GM23338 (cell line): Measurements from ENCODE around the gene PTPN7. TPM values are rescaled to one million over a fixed set of nuclear protein-coding genes. Genes with fewer than 3 reads are reported as not detected.
A peak's percentile ranks its signal among the peaks of the same experiment; 100 is the strongest.

Experiments
- ATAC-seq: fragments of 200-7000 bp; cut with Tn5 transposase; 3 replicates; pipeline ENCODE4 v1.9.1; 2020
- DNase-seq: peaks from one replicate; pipeline ENCODE4 v3.0.0-alpha.2; 2015; ENCODE audit warnings: low spot score
- H2AFZ ChIP-seq: fragments of 200-600 bp; sonication (generic); 2 replicates; pipeline ENCODE4 v1.8.0; 2016; ENCODE audit warnings: antibody characterized with exemption, mild to moderate bottlenecking, moderate library complexity
- H3F3A ChIP-seq: fragments of 200-600 bp; sonication (generic); replicated peaks from 2 replicates; pipeline ENCODE4 v1.8.0; 2017; ENCODE audit warnings: antibody characterized with exemption, mixed run types, low read depth
- H3K27ac ChIP-seq: fragments of 200-600 bp; sonication (generic); 2 replicates; pipeline ENCODE4 v1.6.1; 2016; ENCODE audit warnings: low read depth
- H3K27me3 ChIP-seq: fragments of 200-600 bp; sonication (generic); 2 replicates; pipeline ENCODE4 v1.8.0; 2016; ENCODE audit warnings: mild to moderate bottlenecking, mixed run types, moderate library complexity; ENCODE audit not compliant: insufficient read depth
- H3K36me3 ChIP-seq: fragments of 200-600 bp; sonication (generic); 2 replicates; pipeline ENCODE4 v1.8.0; 2016; ENCODE audit warnings: mild to moderate bottlenecking; ENCODE audit not compliant: insufficient read depth
- H3K4me1 ChIP-seq: fragments of 200-600 bp; sonication (generic); 2 replicates; pipeline ENCODE4 v1.8.0; 2016; ENCODE audit warnings: mild to moderate bottlenecking, moderate library complexity; ENCODE audit not compliant: insufficient read depth
- H3K4me2 ChIP-seq: fragments of 200-600 bp; sonication (generic); 2 replicates; pipeline ENCODE4 v1.7.1; 2017; ENCODE audit warnings: mixed run types
- H3K4me3 ChIP-seq: fragments of 200-600 bp; sonication (generic); 2 replicates; pipeline ENCODE4 v1.6.1; 2016; ENCODE audit warnings: mixed run types
- H3K79me2 ChIP-seq: fragments of 200-600 bp; sonication (generic); replicated peaks from 2 replicates; pipeline ENCODE4 v1.8.0; 2017; ENCODE audit warnings: mild to moderate bottlenecking; ENCODE audit not compliant: insufficient read depth
- H3K9me2 ChIP-seq: fragments of 200-600 bp; sonication (generic); 2 replicates; pipeline ENCODE4 v1.8.0; 2017; ENCODE audit not compliant: insufficient read depth
- H4K20me1 ChIP-seq: fragments of 200-600 bp; sonication (generic); replicated peaks from 2 replicates; pipeline ENCODE4 v1.8.0; 2017; ENCODE audit warnings: mild to moderate bottlenecking; ENCODE audit not compliant: insufficient read depth
- H3K27ac Mint-ChIP-seq: 2 replicates; pipeline ENCODE4 v1.8.0; 2020; ENCODE audit warnings: inconsistent platforms, mild to moderate bottlenecking, moderate library complexity, mixed read lengths
- H3K27me3 Mint-ChIP-seq: 3 replicates; pipeline ENCODE4 v1.8.0; 2022; ENCODE audit warnings: low read depth, mild to moderate bottlenecking, moderate library complexity, mixed read lengths, inconsistent platforms; ENCODE audit not compliant: insufficient read depth, poor library complexity
- H3K36me3 Mint-ChIP-seq: 3 replicates; pipeline ENCODE4 v1.8.0; 2021; ENCODE audit warnings: low read depth, mild to moderate bottlenecking, inconsistent platforms, moderate library complexity, mixed read lengths
- H3K4me1 Mint-ChIP-seq: 3 replicates; pipeline ENCODE4 v1.8.0; 2020; ENCODE audit warnings: mild to moderate bottlenecking, inconsistent platforms, mixed read lengths
- H3K4me3 Mint-ChIP-seq: 3 replicates; pipeline ENCODE4 v1.8.0; 2021; ENCODE audit warnings: moderate library complexity, mild to moderate bottlenecking, inconsistent platforms, mixed read lengths
- H3K9me3 Mint-ChIP-seq: 3 replicates; pipeline ENCODE4 v1.8.0; 2020; ENCODE audit warnings: moderate library complexity, mild to moderate bottlenecking, inconsistent platforms, mixed read lengths
- CREB1 ChIP-seq: fragments of 250-450 bp; sonication (Bioruptor Pico); IDR thresholded peaks from 2 replicates; pipeline ENCODE4 v1.5.0; 2020; ENCODE audit warnings: low read depth, mild to moderate bottlenecking, moderate library complexity
- EZH2 ChIP-seq: fragments of 200-600 bp; sonication (generic); IDR thresholded peaks from one replicate; pipeline ENCODE4 v1.8.0; 2017; ENCODE audit warnings: antibody characterized with exemption, mild to moderate bottlenecking, low read depth; ENCODE audit not compliant: unreplicated experiment
- EZH2phosphoT487 ChIP-seq: fragments of 200-600 bp; sonication (generic); IDR thresholded peaks from one replicate; pipeline ENCODE4 v1.8.1; 2018; ENCODE audit warnings: antibody characterized with exemption; ENCODE audit not compliant: unreplicated experiment
- NANOG ChIP-seq: IDR thresholded peaks from 2 replicates; pipeline ENCODE4 v1.6.1; 2016; ENCODE audit warnings: antibody characterized with exemption, borderline replicate concordance
- POLR2AphosphoS5 ChIP-seq: IDR thresholded peaks from 2 replicates; pipeline ENCODE4 v1.6.1; 2016; ENCODE audit warnings: antibody characterized with exemption, low read depth
- STAT1 ChIP-seq: IDR thresholded peaks from one replicate; pipeline ENCODE4 v1.6.1; 2016; ENCODE audit warnings: antibody characterized with exemption; ENCODE audit not compliant: unreplicated experiment
- ZNF114 ChIP-seq: fragments of 250-450 bp; sonication (Bioruptor Pico); IDR thresholded peaks from 2 replicates; pipeline ENCODE4 v1.5.0; 2020; ENCODE audit warnings: mild to moderate bottlenecking, moderate library complexity
- ZNF331 ChIP-seq: fragments of 250-450 bp; sonication (Bioruptor Pico); IDR thresholded peaks from 2 replicates; pipeline ENCODE4 v1.5.0; 2020; ENCODE audit warnings: low read depth, mild to moderate bottlenecking, moderate library complexity
- polyA plus RNA-seq: library from polyadenylated mRNA; unstranded; fragments of >200 nt; fragmentation: Nextera tagmentation; extraction: Ambion mirVana; gene quantifications from 2 replicates; pipeline ENCODE4 v1.2.1, GENCODE V29; 2016
- total RNA-seq: library from RNA; depleted of rRNA; stranded (reverse); fragments of >200 nt; shearing (Covaris generic); gene quantifications from 2 replicates; pipeline ENCODE4 v1.2.3, GENCODE V29; 2014
- TF ChIP-seq, protein P1 (sequence below): IDR thresholded peaks from one replicate; pipeline ENCODE4 v1.6.1; 2018; ENCODE audit warnings: antibody characterized with exemption; ENCODE audit not compliant: unreplicated experiment

PTPN7 gene
- total and polyA plus RNA-seq, 2 experiments from 2014 or later = not detected

DNA sequence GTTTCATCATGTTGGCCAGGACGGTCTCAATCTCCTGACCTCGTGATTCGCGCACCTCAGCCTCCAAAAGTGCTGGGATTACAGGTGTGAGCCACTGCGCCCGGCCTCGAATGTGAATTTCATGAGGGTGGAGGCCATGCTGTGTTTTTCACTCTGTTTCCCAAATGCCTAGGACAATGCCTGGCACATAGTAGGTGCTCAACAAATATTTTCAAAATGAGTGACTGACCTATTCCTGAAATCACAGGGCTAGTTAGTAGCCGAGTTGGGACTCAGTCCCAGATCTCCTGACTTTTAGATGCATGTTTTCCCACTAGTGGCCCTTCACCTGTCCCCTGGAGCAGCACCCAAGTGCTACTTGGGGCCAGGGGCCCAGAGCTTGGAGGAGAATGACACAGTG, 44.1 kb downstream of the PTPN7 start:
- ATAC-seq = no peak
- Histone ChIP-seq H3K36me3 (no peaks in the 10 kb centered on the region), H3K27ac (no peak overlapping the region), H3K27me3 (no peaks in the 10 kb centered on the region), H3K4me3 (no peak overlapping the region), H3K9me2 (no peaks in the 10 kb centered on the region), H2AFZ (no peak overlapping the region), H3F3A (no peaks in the 10 kb centered on the region), H3K79me2 (no peaks in the 10 kb centered on the region), H3K4me1 (peaks cover 10% of the 10 kb centered on the region; the same call in 1 of the 2 replicates), H4K20me1 (no peaks in the 10 kb centered on the region), H3K4me2 (no peak overlapping the region)
- Mint-ChIP-seq H3K9me3 (no peaks in the 10 kb centered on the region), H3K27me3 (peaks cover 9% of the 10 kb centered on the region), H3K27ac (no peak overlapping the region), H3K36me3 (no peaks in the 10 kb centered on the region; the same call in 2 of the 3 replicates), H3K4me1 (peaks cover 21% of the 10 kb centered on the region), H3K4me3 (no peak overlapping the region)
- no peak for DNase-seq
- TF ChIP-seq CREB1 (CRISPR knock-in tag) = no peak
- TF ChIP-seq ZNF114 (CRISPR knock-in tag) = no peak
- no peak for TF ChIP-seq EZH2
- TF ChIP-seq, protein P1, sequence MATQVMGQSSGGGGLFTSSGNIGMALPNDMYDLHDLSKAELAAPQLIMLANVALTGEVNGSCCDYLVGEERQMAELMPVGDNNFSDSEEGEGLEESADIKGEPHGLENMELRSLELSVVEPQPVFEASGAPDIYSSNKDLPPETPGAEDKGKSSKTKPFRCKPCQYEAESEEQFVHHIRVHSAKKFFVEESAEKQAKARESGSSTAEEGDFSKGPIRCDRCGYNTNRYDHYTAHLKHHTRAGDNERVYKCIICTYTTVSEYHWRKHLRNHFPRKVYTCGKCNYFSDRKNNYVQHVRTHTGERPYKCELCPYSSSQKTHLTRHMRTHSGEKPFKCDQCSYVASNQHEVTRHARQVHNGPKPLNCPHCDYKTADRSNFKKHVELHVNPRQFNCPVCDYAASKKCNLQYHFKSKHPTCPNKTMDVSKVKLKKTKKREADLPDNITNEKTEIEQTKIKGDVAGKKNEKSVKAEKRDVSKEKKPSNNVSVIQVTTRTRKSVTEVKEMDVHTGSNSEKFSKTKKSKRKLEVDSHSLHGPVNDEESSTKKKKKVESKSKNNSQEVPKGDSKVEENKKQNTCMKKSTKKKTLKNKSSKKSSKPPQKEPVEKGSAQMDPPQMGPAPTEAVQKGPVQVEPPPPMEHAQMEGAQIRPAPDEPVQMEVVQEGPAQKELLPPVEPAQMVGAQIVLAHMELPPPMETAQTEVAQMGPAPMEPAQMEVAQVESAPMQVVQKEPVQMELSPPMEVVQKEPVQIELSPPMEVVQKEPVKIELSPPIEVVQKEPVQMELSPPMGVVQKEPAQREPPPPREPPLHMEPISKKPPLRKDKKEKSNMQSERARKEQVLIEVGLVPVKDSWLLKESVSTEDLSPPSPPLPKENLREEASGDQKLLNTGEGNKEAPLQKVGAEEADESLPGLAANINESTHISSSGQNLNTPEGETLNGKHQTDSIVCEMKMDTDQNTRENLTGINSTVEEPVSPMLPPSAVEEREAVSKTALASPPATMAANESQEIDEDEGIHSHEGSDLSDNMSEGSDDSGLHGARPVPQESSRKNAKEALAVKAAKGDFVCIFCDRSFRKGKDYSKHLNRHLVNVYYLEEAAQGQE = no peak
- TF ChIP-seq NANOG = no peak
- no peak for TF ChIP-seq ZNF331
- no peak for TF ChIP-seq POLR2AphosphoS5

DNA sequence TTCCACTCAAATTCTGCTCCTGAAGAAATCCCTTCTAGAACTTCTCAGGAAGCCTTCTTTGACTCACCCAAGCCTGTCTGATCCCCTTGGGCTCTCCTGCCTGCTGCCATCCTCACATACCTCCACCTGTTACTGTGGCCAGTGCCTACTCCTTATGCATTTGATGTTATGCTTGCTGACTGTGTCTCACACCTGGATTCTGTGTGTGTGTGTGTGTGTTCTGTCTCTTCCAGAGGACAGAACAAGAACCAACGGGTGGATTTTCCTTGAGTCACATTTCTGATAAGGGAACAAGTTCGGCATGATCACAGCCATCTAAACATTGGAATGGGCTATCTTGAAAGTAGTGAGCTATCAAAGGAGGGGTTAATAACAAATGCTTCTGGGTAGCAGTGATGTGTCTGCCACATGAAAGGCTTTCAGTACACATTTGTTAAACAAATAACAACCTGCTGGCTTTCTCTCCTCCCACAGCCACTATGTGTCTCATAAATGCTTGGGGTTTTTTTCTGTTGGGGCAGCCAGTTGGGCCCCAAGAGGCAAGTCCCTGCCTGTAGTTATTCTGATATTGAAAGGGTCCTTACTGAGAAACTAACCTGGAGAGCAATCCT, 46.6 kb downstream of the PTPN7 start:
- no peak for DNase-seq
- no peaks in the 10 kb centered on the region for H3K27me3 ChIP-seq
- no peak overlapping the region for H3K4me3 ChIP-seq
- no peak for ATAC-seq
- H3K4me2 ChIP-seq = no peak overlapping the region
- H3K79me2 ChIP-seq = no peaks in the 10 kb centered on the region
- H3F3A ChIP-seq = no peaks in the 10 kb centered on the region
- no peak overlapping the region for H3K27ac ChIP-seq
- TF ChIP-seq STAT1 (no peak), EZH2phosphoT487 (no peak), CREB1 (CRISPR knock-in tag) (no peak)
- H3K36me3 ChIP-seq = no peaks in the 10 kb centered on the region
- Mint-ChIP-seq H3K4me3 (no peak overlapping the region), H3K4me1 (peaks cover 21% of the 10 kb centered on the region), H3K36me3 (no peaks in the 10 kb centered on the region), H3K27ac (peak overlapping the region; percentile 9; the same call in 1 of the 2 replicates), H3K9me3 (no peaks in the 10 kb centered on the region), H3K27me3 (peaks cover 5% of the 10 kb centered on the region)
- no peaks in the 10 kb centered on the region for H4K20me1 ChIP-seq
- H3K4me1 ChIP-seq = peaks cover 10% of the 10 kb centered on the region; the same call in 1 of the 2 replicates
- H3K9me2 ChIP-seq = no peaks in the 10 kb centered on the region
- no peak overlapping the region; the same call in 1 of the 2 replicates for H2AFZ ChIP-seq
